ENCODE results near the gene NFYC.
"Not testable (repeated sequence)": the region's sequence is repeated elsewhere in the genome, so short reads cannot be mapped to it uniquely, and the experiment has no call there.

GRCh38 chr1:40727662-40728061, 36.2 kb downstream of the NFYC start:
- not testable (repeated sequence) for TF ChIP-seq CTCF, POLR2A (IDR thresholded peaks at IDR 0.05)
